Progenitor cell of endocrine pancreas (in vitro differentiated cells): ENCODE measurements around the gene INAFM1. TPM values are rescaled to one million over a fixed set of nuclear protein-coding genes. Genes with fewer than 3 reads are reported as not detected.
A peak's percentile ranks its signal among the peaks of the same experiment; 100 is the strongest.
"Not testable (repeated sequence)": the region's sequence is repeated elsewhere in the genome, so short reads cannot be mapped to it uniquely, and the experiment has no call there.

Source experiments
- DNase-seq: peaks from one replicate; pipeline ENCODE4 v3.0.0; 2021; ENCODE audit warnings: low spot score; ENCODE audit not compliant: unreplicated experiment
- H3K27ac Mint-ChIP-seq: 2 replicates; pipeline ENCODE4 v1.8.0; 2021; ENCODE audit warnings: mild to moderate bottlenecking, moderate library complexity, mixed read lengths
- H3K27me3 Mint-ChIP-seq: 2 replicates; pipeline ENCODE4 v1.8.0; 2021; ENCODE audit warnings: mixed read lengths
- H3K36me3 Mint-ChIP-seq: 2 replicates; pipeline ENCODE4 v1.8.0; 2022; ENCODE audit warnings: mixed read lengths; ENCODE audit not compliant: insufficient read depth
- H3K4me1 Mint-ChIP-seq: 2 replicates; pipeline ENCODE4 v1.8.0; 2021; ENCODE audit warnings: low read depth, mixed read lengths
- H3K4me3 Mint-ChIP-seq: 2 replicates; pipeline ENCODE4 v1.8.0; 2021; ENCODE audit warnings: low read depth, mild to moderate bottlenecking, moderate library complexity, mixed read lengths
- H3K9me3 Mint-ChIP-seq: 2 replicates; pipeline ENCODE4 v1.8.0; 2021; ENCODE audit warnings: low read depth, mixed read lengths
- total RNA-seq: library from RNA; stranded (reverse); gene quantifications from 2 replicates; pipeline ENCODE4 v1.2.1, GENCODE V29; 2021
- TF ChIP-seq, protein P1 (sequence below): fragments of 200-600 bp; sonication (generic); IDR thresholded peaks from one replicate; pipeline ENCODE4 v1.5.0; 2021; ENCODE audit warnings: antibody characterized with exemption, mild to moderate bottlenecking; ENCODE audit not compliant: unreplicated experiment

INAFM1 gene
- total RNA-seq, 1 donor from 2014 or later, result 11.8 TPM

DNA sequence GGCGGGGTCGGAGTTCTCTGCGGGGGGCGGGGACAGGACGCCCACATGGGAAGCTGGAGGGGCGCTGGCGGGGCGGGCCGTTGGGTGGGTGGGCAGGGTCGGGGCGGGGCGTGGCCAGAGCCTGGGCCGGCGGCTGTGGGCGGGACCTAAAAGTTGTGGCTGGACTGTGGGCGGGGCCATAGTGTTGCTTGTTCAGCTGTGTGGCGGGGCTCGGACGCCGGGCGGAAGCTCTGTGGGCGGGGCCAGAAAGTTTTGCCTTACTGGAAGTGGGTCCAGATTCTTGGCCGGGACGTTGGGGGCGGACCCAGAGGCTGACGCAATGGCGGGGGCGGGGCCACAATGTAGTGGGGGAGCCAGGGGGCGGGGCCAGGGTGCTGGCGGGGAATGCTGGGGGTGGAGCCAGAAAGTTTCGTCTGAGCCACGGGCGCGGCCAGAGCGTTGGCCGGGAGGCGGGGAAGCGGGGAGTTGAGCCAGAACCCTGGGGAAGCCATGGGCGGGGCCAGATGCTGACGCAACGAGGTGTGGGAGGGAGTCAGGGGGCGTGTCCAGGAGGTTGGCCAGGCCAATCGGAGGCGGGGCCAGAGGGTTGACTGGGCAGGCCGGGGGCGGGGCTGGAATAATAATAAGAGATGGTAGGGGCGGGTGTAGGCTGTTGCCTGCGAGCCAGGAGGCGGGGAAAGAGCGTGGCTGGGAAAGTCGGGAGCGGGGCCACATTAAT lies 17.8 kb upstream of the INAFM1 start:
- no peaks in the 10 kb centered on the region for H3K27me3 Mint-ChIP-seq
- peak overlapping the region; percentile 96 for H3K27ac Mint-ChIP-seq
- peak overlapping the region; percentile 85 for H3K4me3 Mint-ChIP-seq
- H3K9me3 Mint-ChIP-seq, result no peaks in the 10 kb centered on the region
- TF ChIP-seq, protein P1, sequence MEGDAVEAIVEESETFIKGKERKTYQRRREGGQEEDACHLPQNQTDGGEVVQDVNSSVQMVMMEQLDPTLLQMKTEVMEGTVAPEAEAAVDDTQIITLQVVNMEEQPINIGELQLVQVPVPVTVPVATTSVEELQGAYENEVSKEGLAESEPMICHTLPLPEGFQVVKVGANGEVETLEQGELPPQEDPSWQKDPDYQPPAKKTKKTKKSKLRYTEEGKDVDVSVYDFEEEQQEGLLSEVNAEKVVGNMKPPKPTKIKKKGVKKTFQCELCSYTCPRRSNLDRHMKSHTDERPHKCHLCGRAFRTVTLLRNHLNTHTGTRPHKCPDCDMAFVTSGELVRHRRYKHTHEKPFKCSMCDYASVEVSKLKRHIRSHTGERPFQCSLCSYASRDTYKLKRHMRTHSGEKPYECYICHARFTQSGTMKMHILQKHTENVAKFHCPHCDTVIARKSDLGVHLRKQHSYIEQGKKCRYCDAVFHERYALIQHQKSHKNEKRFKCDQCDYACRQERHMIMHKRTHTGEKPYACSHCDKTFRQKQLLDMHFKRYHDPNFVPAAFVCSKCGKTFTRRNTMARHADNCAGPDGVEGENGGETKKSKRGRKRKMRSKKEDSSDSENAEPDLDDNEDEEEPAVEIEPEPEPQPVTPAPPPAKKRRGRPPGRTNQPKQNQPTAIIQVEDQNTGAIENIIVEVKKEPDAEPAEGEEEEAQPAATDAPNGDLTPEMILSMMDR, result no peak
- H3K36me3 Mint-ChIP-seq, result peaks cover 25% of the 10 kb centered on the region
- peak; percentile 100 for DNase-seq
- peaks cover 14% of the 10 kb centered on the region for H3K4me1 Mint-ChIP-seq

DNA sequence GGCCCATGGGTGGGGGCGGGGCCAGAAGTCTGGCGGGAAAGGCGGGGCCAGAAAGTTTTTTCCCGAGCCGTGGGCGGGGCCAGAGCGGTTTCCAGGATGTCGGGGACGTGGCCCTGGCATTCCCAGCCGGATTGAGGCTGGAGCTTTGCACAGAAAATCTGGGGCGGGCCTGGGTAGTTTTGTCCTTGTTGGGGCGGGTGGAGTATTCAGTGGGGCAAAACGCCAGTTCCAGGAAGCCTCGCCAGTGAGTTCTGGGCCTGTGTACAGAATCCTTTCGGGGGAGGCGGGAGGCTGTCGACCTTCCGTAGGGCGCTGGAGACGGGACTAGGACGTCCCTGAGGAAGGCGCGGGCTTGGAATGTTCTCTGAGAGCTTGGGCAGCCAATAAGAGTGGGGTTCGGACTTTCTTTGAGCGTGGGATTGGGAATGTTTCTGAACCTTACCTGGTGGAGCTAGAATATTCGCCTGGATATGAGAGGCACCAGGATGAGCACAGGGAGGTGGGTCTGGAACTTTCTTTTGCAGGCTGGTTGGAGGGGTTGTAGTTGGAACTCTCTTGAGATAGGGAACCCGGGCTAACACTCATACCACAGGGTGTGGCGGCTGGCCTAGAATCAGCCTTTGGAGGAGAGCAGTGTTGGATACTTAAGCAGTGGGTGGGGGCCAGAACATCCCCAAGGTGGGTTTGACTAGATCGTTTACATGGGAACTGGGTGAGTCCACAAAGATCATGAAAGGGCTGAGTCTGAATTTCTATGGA lies 17.1 kb upstream of the INAFM1 start:
- no peaks in the 10 kb centered on the region for H3K9me3 Mint-ChIP-seq
- peak overlapping the region; percentile 85 for H3K4me3 Mint-ChIP-seq
- TF ChIP-seq, protein P1, result no peak
- H3K36me3 Mint-ChIP-seq, result peaks cover 27% of the 10 kb centered on the region
- peaks cover 14% of the 10 kb centered on the region for H3K4me1 Mint-ChIP-seq
- DNase-seq, result no peak
- peak overlapping the region; percentile 96 for H3K27ac Mint-ChIP-seq
- no peaks in the 10 kb centered on the region for H3K27me3 Mint-ChIP-seq

DNA sequence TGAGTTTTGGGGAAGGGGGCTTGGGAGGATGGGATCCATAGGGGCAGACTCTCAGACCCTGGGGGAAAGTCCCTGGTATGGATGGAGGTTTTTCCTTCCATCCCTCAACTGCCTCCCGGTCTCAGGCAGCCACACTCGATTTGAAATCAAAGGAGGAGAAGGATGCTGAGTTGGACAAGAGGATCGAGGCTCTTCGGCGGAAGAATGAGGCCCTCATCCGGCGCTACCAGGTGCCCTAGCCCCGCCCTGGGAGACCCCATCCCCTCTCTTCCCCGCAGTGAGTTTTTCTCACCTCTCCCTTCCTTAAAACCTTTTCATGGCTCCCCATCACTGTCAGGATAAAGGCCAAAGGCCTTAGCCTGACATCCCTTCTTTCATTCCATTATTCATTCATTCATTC lies 16.3 kb upstream of the INAFM1 start:
- no peaks in the 10 kb centered on the region for H3K27me3 Mint-ChIP-seq
- H3K9me3 Mint-ChIP-seq, result no peaks in the 10 kb centered on the region
- no peak for DNase-seq
- H3K4me3 Mint-ChIP-seq, result peak overlapping the region; percentile 58
- peak overlapping the region; percentile 57 for H3K27ac Mint-ChIP-seq
- TF ChIP-seq, protein P1, result no peak
- H3K4me1 Mint-ChIP-seq, result peaks cover 14% of the 10 kb centered on the region
- peaks cover 28% of the 10 kb centered on the region for H3K36me3 Mint-ChIP-seq

DNA sequence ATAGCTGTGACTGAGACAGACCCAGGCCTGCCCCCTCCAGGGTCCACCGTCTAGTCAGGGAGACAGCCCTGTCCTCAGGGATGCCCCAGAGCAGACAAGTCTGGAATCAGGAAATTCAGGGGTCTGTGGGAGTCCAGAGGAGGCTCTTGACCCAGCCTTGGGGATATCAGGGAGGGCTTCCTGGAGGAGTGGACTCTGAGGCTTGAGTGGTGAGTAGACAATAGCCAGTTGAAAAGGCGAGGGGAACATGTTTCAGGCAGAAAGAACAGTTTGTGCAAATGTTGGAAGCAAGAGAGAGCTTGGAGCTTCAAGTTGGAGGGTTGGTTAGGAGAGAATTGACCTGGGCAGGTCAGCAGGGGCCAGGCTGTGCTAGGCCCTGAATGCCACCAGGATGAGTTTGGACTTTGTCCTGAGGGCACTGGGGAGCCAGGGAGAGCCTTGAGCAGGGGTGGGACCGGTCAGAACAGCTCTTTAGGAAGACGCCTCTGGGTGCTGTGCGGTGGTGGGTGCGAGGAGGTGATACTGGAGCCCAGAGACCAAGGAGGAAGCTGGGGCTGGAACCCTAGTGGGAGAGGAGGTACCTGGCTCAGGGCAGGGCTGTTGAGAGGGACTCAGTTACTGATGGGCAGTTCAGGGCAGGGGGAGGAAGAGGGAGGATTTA lies 15.7 kb upstream of the INAFM1 start:
- peaks cover 28% of the 10 kb centered on the region for H3K36me3 Mint-ChIP-seq
- no peaks in the 10 kb centered on the region for H3K9me3 Mint-ChIP-seq

DNA sequence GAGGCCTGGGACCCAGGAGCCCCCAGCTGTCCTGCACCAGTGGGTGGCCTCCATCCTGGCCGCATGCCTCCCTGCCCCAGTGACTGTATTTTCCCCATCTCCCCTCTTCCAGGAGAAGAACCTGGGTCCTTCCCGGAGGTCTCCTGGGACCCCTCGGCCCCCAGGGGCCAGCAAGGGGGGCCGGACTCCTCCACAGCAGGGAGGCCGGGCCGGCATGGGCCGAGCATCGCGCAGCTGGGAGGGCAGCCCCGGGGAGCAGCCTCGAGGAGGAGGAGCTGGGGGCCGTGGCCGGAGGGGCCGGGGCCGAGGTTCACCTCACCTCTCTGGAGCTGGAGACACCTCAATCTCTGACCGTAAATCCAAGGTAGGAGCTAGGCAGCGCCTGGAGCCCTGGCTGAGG lies 14.2 kb upstream of the INAFM1 start:
- Mint-ChIP-seq H3K36me3 (peaks cover 35% of the 10 kb centered on the region), H3K4me1 (peaks cover 14% of the 10 kb centered on the region)

More for the DNA sequence above, 15.7 kb upstream of the INAFM1 start:
- H3K4me3 Mint-ChIP-seq, result peak overlapping the region; percentile 58
- peaks cover 14% of the 10 kb centered on the region for H3K4me1 Mint-ChIP-seq
- DNase-seq, result no peak
- peak overlapping the region; percentile 57 for H3K27ac Mint-ChIP-seq
- H3K27me3 Mint-ChIP-seq, result no peaks in the 10 kb centered on the region
- TF ChIP-seq, protein P1, result no peak

DNA sequence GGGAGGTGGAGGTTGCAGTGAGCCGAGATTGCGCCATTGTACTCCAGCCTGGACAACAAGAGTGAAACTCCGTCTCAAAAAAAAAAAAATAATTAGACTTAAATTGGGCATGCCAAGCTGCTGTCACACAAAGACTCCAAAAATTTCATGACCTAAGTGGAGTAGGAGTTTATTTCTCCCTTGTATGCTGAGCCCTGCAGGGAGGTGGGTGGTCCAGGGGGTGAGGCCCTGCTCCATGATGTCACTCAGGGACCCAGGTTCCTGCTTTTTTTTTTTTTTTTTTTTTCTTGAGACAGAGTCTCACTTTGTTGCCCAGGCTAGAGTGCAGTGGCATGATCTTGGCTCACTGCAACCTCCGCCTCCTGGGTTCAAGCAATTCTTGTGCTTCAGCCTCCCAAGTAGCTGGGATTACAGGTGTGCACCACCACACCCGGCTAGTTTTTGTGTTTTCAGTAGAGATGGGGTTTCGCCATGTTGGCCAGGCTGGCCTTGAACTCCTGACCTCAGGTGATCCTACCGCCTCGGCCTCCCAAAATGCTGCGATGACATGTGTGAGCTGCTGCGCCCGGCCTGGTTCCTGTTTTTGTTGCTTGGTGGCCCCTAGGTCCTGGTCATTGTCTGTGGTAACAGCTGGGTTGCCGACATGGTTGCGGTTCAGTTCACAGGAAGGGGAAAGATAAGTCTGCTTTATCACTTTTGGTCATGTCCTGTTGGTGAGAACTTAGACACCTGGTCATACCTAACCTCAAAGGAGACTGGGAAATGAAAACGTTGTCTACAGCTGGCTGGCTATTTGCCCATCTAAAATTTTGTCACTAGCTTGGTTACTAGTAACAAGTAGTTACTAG lies 12.5 kb upstream of the INAFM1 start:
- not testable (repeated sequence) for DNase-seq, H3K4me3 Mint-ChIP-seq, H3K27ac Mint-ChIP-seq, H3K9me3 Mint-ChIP-seq, H3K27me3 Mint-ChIP-seq
- Mint-ChIP-seq H3K4me1 (peaks cover 14% of the 10 kb centered on the region), H3K36me3 (peaks cover 40% of the 10 kb centered on the region)

More for the DNA sequence above, 14.2 kb upstream of the INAFM1 start:
- TF ChIP-seq, protein P1, result no peak
- no peak for DNase-seq
- H3K27me3 Mint-ChIP-seq, result no peaks in the 10 kb centered on the region
- H3K27ac Mint-ChIP-seq, result no peak overlapping the region
- no peak overlapping the region for H3K4me3 Mint-ChIP-seq
- H3K9me3 Mint-ChIP-seq, result no peaks in the 10 kb centered on the region
